ENCODE data around the gene ISLR2.

ISLR2 gene

DNA sequence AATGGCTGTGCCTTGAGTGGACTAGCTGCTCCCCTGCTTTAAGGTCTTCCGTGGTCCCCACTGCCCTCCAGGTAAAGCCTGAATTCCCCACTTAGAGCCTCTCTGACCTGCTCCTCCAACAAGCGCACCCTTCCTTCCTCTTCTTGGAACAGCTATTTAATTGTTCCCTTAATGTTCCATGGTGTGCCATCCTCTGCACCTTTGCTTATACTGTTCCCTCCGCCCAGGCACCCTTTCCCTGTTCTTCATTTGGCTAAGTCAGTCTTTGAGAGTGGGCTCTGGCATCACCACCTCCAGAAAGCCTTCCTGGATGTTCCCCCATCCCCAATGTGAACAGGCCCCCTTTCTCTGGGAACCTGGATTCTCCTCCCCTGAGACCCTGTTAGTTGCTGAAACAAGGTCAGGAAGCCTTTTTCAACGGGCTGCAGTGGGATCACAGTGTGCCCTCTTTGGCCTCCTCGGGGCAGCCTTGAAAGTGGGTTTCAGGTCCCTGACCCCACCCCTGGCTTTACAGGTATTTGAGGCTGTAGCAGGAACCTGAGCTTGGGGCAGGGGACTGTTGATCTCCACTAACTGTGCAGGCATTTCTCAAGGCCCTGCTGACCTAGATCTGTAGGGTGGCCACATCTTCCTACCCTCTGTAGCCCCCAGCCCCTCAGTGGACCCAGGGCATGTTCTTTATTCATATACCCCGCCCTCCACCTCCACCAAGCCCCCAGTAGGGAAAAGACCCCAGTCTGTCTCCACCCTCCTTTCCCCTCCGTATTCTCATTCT, 48.1 kb downstream of the ISLR2 start:
- no peak for DNase-seq (ENCODE audit: low read depth)

DNA sequence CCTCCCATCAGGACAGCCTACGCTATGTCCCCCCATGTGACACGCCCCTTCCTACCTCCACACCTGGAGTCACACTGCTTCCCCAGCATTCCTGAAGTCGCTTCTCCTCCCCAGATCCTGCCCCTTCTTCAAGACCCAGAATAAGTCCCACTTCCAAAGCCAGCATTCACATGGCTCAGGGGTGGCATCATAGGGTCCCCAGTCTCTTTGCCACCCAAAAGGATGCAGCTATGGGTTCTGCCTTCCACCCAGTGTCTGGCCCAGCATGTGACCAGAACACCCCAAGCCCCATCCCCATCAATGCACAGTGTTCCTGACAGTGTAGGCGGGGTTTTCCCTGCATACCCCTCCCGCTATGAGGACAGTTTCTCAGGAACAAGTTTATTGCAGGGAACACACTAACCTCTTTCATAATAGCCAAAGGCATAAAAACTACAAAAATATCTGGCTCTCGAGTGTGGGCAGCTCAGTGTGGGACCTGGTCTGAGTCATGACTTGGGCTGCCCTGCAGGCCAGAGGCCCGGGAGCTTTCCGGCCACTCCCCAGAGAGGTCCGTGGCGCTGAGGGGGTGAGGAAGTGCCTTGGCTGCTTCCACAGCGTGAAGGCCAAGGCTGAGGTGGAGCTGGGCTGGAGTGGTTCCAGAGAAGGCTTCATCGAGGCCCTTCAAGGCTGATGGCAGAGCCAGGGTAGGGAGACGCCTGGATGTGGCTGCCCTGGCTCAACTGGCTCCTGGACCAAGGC, 48.9 kb downstream of the ISLR2 start:
- no peak for DNase-seq (ENCODE audit: low read depth)

DNA sequence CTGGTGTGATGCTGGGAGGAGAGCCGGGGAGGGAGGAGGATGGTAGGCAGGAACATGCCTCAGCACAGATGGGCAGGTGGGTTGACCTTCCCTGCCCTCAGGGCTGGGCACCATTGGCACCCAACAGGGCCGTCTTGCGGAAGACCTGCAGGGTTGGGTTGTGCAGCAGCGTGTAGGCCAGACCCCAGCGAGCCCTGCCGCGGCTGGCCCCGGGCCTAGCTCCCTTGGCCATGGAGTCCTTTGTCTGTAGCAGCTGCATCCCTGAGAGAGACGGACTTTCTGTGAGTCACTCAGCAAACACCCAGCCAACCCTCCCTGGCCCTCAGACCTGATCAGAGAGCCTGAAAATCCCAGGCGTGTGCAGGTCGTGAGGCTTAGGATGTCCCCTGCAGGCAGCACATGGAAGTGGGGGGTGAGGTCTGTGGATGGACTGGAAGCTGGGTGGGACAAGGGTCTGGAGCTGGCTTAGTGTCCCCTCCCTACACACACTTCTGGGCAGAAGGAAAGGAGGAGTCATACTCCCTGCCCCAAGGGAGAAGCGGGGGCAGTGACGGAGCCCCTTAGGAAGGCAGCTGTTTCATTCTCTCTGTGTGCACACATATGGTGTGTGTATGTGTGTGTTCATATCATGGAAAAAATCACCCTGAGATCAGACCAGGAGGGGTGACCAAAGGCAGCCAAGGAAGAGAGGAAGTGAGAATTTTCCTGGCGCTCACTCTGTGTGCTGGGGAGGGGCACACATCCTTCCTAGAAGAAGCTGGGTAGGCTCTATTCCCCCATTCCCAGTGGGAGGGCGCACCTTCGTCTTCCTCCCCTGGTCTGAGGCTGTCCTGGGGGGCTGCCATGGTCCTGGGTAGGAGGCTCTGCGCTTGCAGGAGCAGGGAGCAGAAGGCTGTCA, 49.8 kb downstream of the ISLR2 start:
- no peak for DNase-seq (ENCODE audit: low read depth)

DNA sequence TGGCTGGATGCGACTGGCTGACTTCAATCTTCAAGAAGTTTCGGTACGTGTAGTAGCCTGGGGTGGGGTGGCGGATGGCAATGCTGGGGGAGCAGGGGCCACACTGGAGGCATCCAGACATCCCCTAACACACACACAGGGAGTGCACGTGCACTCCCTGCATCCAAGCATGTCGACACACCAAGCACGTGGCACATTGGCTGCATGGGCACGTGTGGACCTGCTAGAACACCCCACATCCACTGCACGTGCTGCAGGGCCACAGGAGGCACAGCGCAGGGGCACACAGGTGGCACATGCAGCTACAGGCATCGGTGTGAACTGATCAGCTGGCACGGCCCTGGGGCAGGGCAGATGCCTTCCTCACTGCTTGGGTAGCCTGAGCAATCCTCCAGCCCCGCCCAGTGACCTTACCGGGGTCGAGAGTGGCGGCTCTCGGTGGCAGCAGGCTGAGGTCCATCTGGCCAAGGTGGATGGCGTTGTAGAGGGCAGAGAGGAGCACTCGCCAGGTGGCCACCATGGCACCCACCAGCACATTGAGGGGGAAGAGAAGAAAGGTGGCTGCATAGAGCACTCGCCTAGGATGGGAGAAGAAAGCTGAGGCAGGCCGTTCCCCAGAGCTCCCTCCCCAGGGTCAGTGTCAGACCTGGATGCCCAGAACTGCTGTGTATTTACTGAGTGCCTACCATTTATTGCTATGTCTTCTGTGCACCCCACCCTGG, 50.7 kb downstream of the ISLR2 start:
- no peak for DNase-seq (ENCODE audit: low read depth)

DNA sequence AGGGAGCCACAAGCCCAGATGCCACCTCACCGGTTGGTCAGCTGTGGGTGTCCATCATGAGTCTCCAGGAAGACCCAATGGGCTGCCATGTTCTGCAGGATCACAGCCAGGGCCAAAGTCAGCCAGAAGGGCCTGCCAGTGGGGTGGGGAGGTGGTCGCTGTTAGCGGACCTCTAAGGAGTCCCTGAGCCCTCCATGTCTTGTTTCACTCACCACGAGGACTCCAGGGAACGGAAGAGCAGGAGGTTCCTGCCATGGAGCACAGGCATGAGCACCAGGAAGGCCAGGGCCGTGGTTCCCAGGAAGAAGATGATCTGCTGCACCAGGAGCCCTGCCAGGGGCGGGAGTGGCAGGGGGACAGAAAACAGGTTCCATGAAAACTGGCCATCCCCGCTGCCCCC, 51.7 kb downstream of the ISLR2 start:
- DNase-seq (ENCODE audit: low read depth): no peak

DNA sequence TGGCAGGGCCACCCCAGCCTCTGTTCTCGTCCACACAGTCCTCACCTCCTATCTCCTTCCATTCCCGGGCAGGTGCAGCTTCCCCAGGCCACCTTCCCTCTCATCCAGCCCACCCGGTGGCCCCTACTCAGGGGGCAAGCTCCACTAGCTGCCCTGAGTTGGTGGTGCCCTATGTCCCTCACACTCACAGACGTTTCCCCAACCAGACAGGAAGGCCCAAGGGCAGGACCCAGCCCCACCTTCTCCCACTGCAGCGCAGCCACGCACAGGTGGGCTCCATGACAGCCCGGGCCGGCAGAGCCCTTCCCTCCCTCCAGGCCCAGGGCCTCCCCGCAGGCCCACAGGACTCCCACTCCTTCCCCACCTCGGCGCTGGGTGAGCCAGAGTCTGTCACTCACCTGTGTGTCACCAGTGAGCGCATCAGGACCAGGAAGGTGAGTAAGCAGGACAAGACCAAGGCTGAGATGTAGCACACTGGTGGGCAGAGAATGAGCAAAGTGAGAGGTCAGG, 54.3 kb downstream of the ISLR2 start:
- no peak for DNase-seq (ENCODE audit: low read depth)

DNA sequence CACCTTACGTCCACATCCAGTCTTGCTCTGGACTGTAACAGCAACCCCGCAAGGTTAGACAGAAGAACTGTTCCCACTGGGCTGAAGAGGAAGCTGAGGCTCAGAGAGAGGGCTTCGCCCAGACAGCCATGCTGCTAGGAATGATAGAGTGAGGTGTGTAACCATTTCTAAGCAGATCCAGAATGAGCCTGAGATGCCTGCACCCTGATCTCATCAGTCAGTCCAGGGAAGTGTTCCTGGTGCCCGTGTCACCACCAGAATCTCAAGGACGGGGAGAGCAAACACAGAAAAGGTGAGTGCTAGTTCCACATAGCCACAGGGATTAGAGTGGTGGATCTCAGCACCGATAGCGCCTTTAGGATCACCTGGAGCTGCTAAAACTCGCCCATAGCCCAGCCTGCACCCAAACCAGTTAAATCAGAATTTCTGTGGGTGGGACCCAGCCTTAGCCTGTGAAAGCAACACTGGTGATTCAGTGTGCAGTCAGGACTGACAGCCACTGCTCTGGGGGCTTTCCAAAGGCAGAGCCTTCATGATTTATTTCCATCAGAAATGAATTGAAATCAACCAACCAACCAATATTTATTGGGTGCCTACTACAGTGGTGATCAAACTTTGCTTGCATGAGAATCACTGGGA, 55.4 kb downstream of the ISLR2 start:
- DNase-seq (ENCODE audit: low read depth): no peak

All from stimulated activated CD8-positive, alpha-beta memory T cell treated with anti-CD3 and anti-CD28 coated beads, Interleukin-12 subunit alpha, Interleukin-12 subunit beta, amount 100 ng/mL, for 1 hour (primary cell).